GM21367 (cell line): ENCODE results near the gene ZMYND8.
"Not testable (repeated sequence)": the region's sequence is repeated elsewhere in the genome, so short reads cannot be mapped to it uniquely, and the experiment has no call there.

Experiments
- ATAC-seq: cut with Tn5 transposase; IDR thresholded peaks from one replicate; pipeline ENCODE4 v1.9.1; 2021; ENCODE audit not compliant: unreplicated experiment

Gene ZMYND8

GRCh38 chr20:47249913-47250312 is 106.6 kb downstream of the ZMYND8 start:
- ATAC-seq = no peak

- ATAC-seq = no peak
Observed at GRCh38 chr20:47248448-47248966, 108.0 kb downstream of the ZMYND8 start.

- no peak for ATAC-seq
Observed at GRCh38 chr20:47247972-47248371, 108.5 kb downstream of the ZMYND8 start.

DNA sequence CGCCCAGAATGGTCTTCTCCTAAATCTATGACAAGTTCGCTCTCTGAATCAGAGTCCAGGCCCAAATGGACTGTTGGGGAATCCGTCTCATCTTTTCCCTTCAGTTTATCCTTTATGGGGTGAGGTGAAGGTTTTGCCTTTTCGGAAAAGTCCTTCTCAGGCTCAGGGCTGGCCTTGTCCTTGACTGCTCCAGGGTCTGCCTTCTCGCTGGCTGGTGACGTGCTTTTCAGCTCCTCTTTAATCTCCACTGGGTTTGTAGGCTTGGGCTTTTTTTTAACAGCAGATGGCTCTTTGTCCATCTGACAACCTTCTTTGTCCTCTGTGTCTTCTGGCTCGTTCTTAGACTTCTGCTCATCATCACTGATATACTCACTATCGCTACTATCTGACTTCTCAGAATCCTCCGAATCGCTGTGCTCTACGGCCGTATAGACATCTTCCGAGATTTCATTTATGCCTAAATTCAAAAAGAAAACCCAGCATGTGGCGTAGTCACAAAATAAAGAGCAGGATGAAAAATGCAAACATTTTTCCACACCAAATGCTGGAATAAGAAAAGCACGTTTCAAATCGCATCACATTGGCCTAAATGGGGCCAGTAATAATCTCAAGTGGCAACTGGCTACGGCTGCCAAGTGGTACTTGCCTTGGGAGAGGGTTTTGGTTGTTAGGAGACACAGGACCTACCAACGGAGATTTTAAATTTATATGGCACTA is 110.3 kb downstream of the ZMYND8 start:
- no peak for ATAC-seq

DNA sequence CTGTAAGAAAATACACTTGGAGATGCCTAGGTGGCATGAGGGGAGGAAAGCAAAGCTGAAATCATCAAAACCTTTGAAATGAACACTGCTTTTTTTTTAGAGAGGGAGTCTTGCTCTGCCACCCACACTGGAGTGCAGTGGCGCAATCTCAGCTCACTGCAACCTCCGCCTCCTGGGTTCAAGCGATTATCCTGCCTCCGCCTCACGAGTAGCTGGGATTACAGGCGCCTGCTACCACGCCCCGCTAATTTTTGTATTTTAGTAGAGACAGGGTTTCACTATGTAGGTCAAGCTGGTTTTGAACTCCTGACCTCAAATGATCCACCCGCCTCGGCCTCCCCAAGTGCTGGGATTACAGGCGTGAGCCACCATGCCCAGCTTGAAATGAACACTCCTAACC is 111.3 kb downstream of the ZMYND8 start:
- not testable (repeated sequence) for ATAC-seq

DNA sequence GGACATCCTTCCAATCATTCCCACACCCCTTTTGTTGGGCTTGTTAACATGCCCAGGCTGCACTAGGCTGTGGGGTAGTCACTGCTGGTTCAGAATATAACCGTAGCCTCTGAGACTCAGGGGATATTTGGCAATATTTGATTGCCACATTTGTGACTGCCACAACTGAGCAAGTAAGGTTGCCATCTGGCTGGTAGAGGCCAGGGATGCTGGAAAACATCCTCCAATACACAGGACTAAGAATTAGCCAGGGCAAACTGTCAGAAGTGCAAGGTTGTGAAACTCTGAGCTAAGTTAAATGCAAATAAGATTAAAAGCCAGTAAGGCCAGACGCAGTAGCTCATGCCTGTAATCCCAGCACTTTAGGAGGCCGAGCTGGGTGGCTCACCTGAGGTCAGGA is 112.0 kb downstream of the ZMYND8 start:
- ATAC-seq = no peak

- no peak for ATAC-seq
Observed at GRCh38 chr20:47243532-47244305, 112.8 kb downstream of the ZMYND8 start.

GRCh38 chr20:47243003-47243402 is 113.5 kb downstream of the ZMYND8 start:
- no peak for ATAC-seq

- ATAC-seq = no peak
Observed at GRCh38 chr20:47241345-47241781, 115.1 kb downstream of the ZMYND8 start.

- ATAC-seq = not testable (repeated sequence)
Observed at GRCh38 chr20:47240096-47240495, 116.4 kb downstream of the ZMYND8 start.

- ATAC-seq = no peak
Observed at GRCh38 chr20:47239719-47240067, 116.8 kb downstream of the ZMYND8 start.

- no peak for ATAC-seq
Observed at GRCh38 chr20:47238780-47239718, 117.5 kb downstream of the ZMYND8 start.

- ATAC-seq = no peak
Observed at GRCh38 chr20:47237715-47238114, 118.8 kb downstream of the ZMYND8 start.

GRCh38 chr20:47236639-47236900 is 119.9 kb downstream of the ZMYND8 start:
- ATAC-seq = no peak

DNA sequence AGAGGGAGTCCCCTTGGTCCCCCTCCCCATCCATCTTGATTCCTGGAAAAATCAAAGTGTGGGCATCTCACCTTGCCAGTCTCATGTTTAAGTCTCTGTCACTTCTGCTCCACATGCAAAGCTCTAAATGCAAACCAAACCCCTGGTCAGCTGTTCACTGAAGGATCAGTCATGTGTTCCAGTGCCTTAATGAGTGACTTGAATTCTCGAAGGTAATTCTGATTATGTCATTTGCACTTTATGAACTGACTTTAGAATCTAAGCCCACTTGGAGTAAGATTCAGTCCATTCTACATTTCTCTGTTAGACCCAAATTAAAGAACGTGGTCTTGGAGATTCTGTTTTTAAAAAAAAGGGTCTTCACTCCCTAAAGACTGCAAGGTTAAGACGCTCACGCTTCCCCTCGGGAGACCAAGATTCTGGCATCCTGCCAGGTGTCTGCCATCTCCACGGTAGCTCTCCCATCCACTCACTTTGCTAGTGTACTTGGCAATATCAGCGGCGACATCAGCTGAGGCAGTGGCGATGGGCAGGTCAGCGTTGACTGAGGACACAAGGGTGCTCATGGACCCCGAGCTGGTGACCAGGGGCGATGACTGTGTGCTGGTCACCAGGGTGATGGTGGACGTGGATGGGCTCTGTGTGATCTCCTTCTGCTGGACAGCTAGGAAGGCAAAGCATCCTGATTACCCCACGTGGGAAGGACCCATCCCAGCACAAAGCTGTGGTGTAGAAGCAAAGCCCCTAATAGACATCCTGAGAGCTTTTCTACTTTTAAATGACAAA is 120.5 kb downstream of the ZMYND8 start:
- no peak for ATAC-seq

DNA sequence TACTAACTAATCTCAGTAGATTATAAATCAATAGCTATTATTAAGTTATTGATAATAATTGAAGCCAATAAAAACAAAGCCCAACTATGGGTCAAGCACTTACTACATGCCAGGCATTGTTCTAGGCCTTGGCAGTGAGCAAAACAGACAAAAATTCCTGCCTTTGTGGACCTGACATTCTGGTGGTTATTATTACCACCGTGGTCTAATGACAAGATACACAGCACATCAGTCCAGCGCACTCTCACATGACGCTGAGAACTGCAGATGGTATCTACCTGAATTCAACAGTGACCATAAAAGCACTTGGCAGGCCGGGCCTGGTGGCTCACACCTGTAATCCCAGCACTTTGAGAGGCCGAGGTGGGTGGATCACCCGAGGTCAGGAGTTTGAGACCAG is 121.4 kb downstream of the ZMYND8 start:
- no peak for ATAC-seq

DNA sequence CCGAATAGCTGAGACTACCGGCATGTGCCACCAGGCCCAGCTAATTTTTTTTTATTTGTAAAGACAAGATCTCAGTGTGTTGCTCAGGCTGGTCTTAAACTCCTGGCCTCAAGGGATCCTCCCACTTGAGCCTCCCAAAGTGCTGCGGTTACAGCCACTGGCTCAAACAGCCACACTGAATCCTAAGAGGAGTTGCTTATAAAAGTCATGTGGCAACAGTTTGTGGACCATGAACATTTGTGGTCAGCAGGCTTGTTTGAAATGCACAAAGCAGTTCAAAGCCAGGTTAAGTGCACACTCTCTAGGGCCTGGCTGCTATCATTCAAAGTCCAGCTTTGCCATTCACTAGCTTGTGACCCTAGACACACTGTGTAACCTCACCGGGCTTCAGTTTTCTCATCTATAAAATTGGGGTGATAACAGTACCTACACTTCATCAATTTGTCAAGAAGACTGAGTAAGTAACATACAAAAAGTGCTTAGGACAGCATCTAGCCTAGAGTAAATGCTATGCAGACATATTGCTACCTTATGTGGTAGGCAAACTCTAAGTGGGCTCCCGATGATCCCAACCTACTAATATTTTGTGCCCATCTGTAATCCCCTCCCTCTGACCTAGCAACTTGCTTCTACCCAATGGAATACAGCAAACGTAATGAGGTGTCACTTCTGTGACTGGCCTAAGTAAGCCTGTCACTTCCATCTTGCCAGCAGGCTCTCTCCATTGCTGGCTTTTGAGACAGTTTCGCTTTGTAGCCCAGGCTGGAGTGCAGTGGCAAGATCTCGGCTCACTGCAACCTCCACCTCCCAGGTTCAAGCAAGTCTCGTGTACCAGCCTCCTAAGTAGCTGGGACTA is 122.9 kb downstream of the ZMYND8 start:
- ATAC-seq = no peak

- no peak for ATAC-seq
Observed at GRCh38 chr20:47232518-47232917, 124.0 kb downstream of the ZMYND8 start.

DNA sequence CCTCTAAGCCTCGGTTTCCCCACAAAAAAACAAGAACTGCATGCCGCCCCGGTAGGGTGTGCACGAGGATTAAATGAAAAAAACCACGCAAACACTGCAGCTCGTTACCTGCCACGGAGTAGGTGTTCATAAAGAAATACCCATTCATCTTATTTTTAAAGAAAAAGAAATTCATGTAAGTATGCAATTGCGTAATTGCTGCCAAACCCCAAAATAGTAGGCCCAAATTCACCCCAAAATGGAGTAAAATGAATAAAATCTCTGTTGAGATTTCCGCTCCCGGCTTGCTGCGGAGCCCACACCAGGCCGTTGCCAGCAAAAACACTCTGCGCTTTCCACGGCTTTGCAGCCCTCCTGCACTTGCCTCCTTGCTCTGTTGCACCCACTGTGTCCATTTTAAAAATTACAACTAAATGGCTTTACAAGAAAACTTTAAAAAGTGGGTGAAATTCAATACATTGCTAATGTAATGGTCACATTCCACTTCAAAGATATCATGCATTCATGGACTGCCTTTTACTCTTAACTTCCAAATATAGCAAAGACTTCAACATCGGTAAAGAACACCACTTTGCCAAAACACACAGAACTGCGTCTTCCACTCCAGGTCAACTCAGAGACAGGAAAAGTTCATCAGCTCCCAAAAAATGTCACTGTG is 125.0 kb downstream of the ZMYND8 start:
- no peak for ATAC-seq
